Stimulated activated CD4-positive, alpha-beta T cell treated with anti-CD3 and anti-CD28 coated beads, Interleukin-2, amount 100 ng/mL, for 24 hours (primary cell): ENCODE results near the gene GAS1.

ENCODE experiments used
- DNase-seq, 2 donors: peaks; one replicate each; pipeline ENCODE4 v3.0.0-alpha.2; 2020

Gene GAS1

GRCh38 chr9:86962692-86963091 lies 15.4 kb upstream of the GAS1 start:
- DNase-seq, result no peak

- no peak for DNase-seq
Observed at GRCh38 chr9:86960938-86961337, 13.6 kb upstream of the GAS1 start.

GRCh38 chr9:86958203-86958602 lies 10.9 kb upstream of the GAS1 start:
- DNase-seq, result no peak

- DNase-seq, result no peak
Observed at GRCh38 chr9:86955561-86955960, 8.3 kb upstream of the GAS1 start.

GRCh38 chr9:86955042-86955441 lies 7.7 kb upstream of the GAS1 start:
- DNase-seq, result no peak

- DNase-seq, result no peak
Observed at GRCh38 chr9:86953181-86953580, 5.9 kb upstream of the GAS1 start.

- DNase-seq, result peak; percentile 75 to 77
Observed at GRCh38 chr9:86948074-86948929, 996 bp upstream of the GAS1 start.

GRCh38 chr9:86946201-86947145 lies 833 bp downstream of the GAS1 start:
- DNase-seq, result peak; percentile 65 to 68

GRCh38 chr9:86945728-86946200 lies 1.5 kb downstream of the GAS1 start:
- no peak for DNase-seq

- peak in 1 of 2 donors; percentile 1 for DNase-seq
Observed at GRCh38 chr9:86944796-86945727, 2.2 kb downstream of the GAS1 start.

- DNase-seq, result no peak
Observed at GRCh38 chr9:86943201-86944113, 3.8 kb downstream of the GAS1 start.

GRCh38 chr9:86942281-86943200 lies 4.8 kb downstream of the GAS1 start:
- DNase-seq, result no peak

GRCh38 chr9:86941197-86941596 lies 6.1 kb downstream of the GAS1 start:
- no peak for DNase-seq

GRCh38 chr9:86940774-86941173 lies 6.5 kb downstream of the GAS1 start:
- DNase-seq, result no peak

GRCh38 chr9:86939891-86940290 lies 7.4 kb downstream of the GAS1 start:
- no peak for DNase-seq

GRCh38 chr9:86939321-86939720 lies 8.0 kb downstream of the GAS1 start:
- no peak for DNase-seq

- DNase-seq, result no peak
Observed at GRCh38 chr9:86938780-86939179, 8.5 kb downstream of the GAS1 start.

GRCh38 chr9:86926145-86926544 lies 21.2 kb downstream of the GAS1 start:
- DNase-seq, result no peak

- no peak for DNase-seq
Observed at GRCh38 chr9:86925686-86926085, 21.6 kb downstream of the GAS1 start.

- DNase-seq, result no peak
Observed at GRCh38 chr9:86924206-86924605, 23.1 kb downstream of the GAS1 start.
